ENCODE data around the gene PLEKHO1. TPM values are rescaled to one million over a fixed set of nuclear protein-coding genes. Genes with fewer than 3 reads are reported as not detected.

The PLEKHO1 gene, protein sequence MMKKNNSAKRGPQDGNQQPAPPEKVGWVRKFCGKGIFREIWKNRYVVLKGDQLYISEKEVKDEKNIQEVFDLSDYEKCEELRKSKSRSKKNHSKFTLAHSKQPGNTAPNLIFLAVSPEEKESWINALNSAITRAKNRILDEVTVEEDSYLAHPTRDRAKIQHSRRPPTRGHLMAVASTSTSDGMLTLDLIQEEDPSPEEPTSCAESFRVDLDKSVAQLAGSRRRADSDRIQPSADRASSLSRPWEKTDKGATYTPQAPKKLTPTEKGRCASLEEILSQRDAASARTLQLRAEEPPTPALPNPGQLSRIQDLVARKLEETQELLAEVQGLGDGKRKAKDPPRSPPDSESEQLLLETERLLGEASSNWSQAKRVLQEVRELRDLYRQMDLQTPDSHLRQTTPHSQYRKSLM
- total RNA-seq, result 100 to 1,000 TPM in 3 of 5 donors, 10 to 100 TPM in 2; 68.9 to 183 (median 154) TPM
- 71.1 TPM for total RNA-seq (2013)
- 26.3 to 276 (median 78.2) reads per million in 29 experiments for total RNA-seq

DNA sequence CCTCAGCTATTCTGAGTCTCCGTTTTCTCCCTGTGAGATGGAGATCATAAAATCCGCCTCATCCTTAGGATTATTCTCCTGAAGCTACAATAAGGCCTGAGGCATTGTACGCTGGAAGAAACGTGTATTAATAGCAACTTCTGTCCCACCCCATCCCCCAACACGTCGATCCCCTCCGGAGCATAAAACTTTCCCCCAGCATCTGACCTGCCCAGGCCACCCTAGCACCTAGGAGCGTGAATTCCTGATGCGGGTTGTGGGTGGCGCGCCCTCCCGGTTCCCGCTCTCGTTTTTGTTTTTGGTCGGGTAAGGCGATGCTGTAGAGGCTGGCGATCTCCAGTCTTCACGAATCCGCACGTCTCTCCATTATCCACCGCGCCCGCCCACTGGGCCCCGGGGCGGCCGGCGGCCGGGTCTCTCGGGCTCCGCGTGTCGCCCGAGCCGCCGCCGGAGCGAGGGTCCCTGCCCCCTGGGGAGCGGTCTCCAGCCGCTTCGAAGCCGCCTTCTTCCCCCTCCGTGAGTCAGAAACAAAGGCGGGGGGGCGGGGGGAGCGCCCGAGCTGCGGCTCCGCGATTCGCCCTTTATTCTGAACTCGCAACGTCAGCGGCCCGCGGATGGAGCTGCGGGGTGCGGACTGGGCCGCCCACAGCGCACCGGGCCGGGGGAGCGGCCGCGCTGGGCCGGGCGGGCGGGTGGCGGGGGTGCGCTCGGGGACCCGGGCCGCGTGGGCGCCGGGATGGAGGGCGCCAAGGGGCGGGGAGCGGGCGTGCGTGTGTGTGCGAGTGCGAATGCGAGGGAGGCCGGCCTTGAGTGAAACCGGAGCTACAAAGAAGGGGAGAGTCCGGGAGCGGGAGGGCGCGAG is at the start of gene PLEKHO1:
PLEKHO1 (plus strand) TSS at position 646 of the 862 bp plus-strand sequence. CDS start 342 bp downstream, outside the sequence.
- peaks cover 17 to 51% of the 10 kb centered on the region in 2 experiments for H3K4me1 ChIP-seq (ENCODE audit: control insufficient read depth in 1 of 2, extremely low read depth in 1 of 2, insufficient read depth in 2 of 2, low read length in 2 of 2)
- ChIA-PET CTCF (interaction anchor here in 1 of 2 donors (0.6 to 1.3 kb wide), 5 partner anchors 12 to 82 kb away, joined by 3 to 6 read pairs (median 3); no protein-coding TSS in a partner anchor), POLR2A (interaction anchor here (0.6 to 1.0 kb wide), 3 partner anchors 37 to 660 kb away, joined by 3 to 4 read pairs (median 3); no protein-coding TSS in a partner anchor)
- Mint-ChIP-seq H3K27me3 (no peaks in the 10 kb centered on the region), H3K36me3 (peaks cover 29% of the 10 kb centered on the region), H3K9me3 (no peaks in the 10 kb centered on the region), H3K4me1 (peaks cover 70 to 74% (median 71%) of the 10 kb centered on the region in 3 donors), H3K4me3 (peak within 1 kb of the TSS; percentile 91 to 98 (median 95)), H3K27ac (peak within 1 kb of the TSS; percentile 98 to 99)
- peak; percentile 59 to 88 (median 74) for DNase-seq
- no peaks in the 10 kb centered on the region for H3K27me3 ChIP-seq (replicated peaks in 1 of 2; ENCODE audit: control insufficient read depth in 2 of 2, extremely low read depth in 1 of 2, insufficient read depth in 2 of 2, low read length in 1 of 2)
- peak within 1 kb of the TSS; percentile 88 for H3K27ac ChIP-seq (ENCODE audit: low read length)
- no peaks in the 10 kb centered on the region for H3K9me3 ChIP-seq
- peaks cover 0 to 22% of the 10 kb centered on the region in 2 donors for H3K36me3 ChIP-seq (ENCODE audit: control insufficient read depth in 2 of 2, extremely low read depth in 1 of 2, insufficient read depth in 1 of 2, low read length in 1 of 2)
- H3K4me3 ChIP-seq (ENCODE audit: control insufficient read depth in 1 of 2, extremely low read depth in 1 of 2, low read length in 1 of 2), result peak within 1 kb of the TSS; percentile 87 to 93
- under 1% methylated on average over 68 of the region's 89 CpGs for WGBS (ENCODE audit: insufficient coverage)
- ATAC-seq (replicated peaks in 1 of 4), result peak; percentile 73 to 76 (median 75)

DNA sequence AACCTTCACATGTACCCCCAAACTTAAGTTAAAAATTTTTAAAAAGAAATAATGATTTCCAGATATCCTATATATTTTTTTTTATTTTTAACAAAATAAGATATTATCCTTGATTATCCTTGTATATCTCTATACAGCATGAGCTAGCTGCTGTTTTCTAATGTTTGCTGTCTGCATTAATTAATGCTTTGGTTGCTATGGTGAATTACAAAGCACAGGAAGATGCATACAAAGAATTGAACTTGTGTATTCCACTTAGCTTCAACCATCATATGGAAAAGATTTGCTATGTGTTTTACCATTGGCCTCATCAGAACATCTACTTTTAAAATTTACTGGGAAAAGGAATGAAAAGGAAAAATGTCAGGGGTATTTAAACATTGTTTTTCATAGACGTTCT is 46.7 kb upstream of the PLEKHO1 start:
- no peaks in the 10 kb centered on the region for H3K36me3 ChIP-seq (ENCODE audit: control insufficient read depth in 2 of 2, extremely low read depth in 1 of 2, insufficient read depth in 1 of 2, low read length in 1 of 2)
- DNase-seq (peak in 1 of 35 experiments; percentile 29), ATAC-seq (replicated peaks in 1 of 4) (no peak)
- H3K27ac ChIP-seq (ENCODE audit: low read length), result no peak overlapping the region
- H3K4me1 Mint-ChIP-seq, result peaks cover 57 to 66% (median 58%) of the 10 kb centered on the region in 3 donors
- peaks cover 19 to 39% of the 10 kb centered on the region in 2 experiments for H3K4me1 ChIP-seq (ENCODE audit: control insufficient read depth in 1 of 2, extremely low read depth in 1 of 2, insufficient read depth in 2 of 2, low read length in 2 of 2)
- H3K4me3 ChIP-seq (ENCODE audit: control insufficient read depth in 1 of 2, extremely low read depth in 1 of 2, low read length in 1 of 2), result no peak overlapping the region
- no CpG with 5 or more reads among the region's 1 CpG for WGBS (ENCODE audit: insufficient coverage)
- ChIA-PET CTCF (interaction anchor here in 1 of 2 donors (0.6 to 1.2 kb wide), 7 partner anchors 10 to 261 kb away, joined by 3 to 4 read pairs (median 3); partner anchors contain the start of gene RPRD2), POLR2A (interaction anchor here (0.5 to 0.7 kb wide), 4 partner anchors 8 to 216 kb away, joined by 3 to 11 read pairs (median 3); a partner anchor contains a TSS)
- no peak overlapping the region for H3K4me3 Mint-ChIP-seq
- H3K36me3 Mint-ChIP-seq, result peaks cover 13% of the 10 kb centered on the region
- H3K27me3 Mint-ChIP-seq, result no peaks in the 10 kb centered on the region
- no peaks in the 10 kb centered on the region for H3K9me3 Mint-ChIP-seq
- peak overlapping the region; percentile 64 to 69 for H3K27ac Mint-ChIP-seq
- H3K27me3 ChIP-seq (replicated peaks in 1 of 2; ENCODE audit: control insufficient read depth in 2 of 2, extremely low read depth in 1 of 2, insufficient read depth in 2 of 2, low read length in 1 of 2), result no peaks in the 10 kb centered on the region
- no peaks in the 10 kb centered on the region for H3K9me3 ChIP-seq

DNA sequence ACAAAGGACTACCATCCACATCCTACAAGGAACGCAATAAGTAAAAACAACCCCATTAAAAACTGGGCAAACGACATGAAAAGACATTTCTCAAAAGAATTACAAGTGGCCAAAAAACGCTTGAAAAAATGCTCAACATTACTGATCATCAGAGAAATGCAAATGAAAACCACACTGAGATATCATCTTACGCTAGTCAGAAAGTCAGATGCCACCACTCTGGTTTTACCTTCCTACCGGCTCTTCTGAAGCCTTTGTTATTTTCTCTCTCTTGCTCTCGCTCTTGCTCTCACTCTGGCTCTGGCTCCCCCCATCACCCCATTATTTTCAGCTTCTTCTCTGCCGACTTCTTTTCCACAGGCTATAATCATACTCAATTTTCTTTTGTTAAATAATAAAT is 43.4 kb upstream of the PLEKHO1 start:
- Mint-ChIP-seq H3K27me3 (no peaks in the 10 kb centered on the region), H3K27ac (peak overlapping the region; percentile 98), H3K4me3 (peak overlapping the region; percentile 58 to 67 (median 62)), H3K4me1 (peaks cover 85 to 91% (median 86%) of the 10 kb centered on the region in 3 donors), H3K36me3 (peaks cover 5% of the 10 kb centered on the region), H3K9me3 (no peaks in the 10 kb centered on the region)
- DNase-seq (peak in 27 of 35 experiments; percentile 2 to 69 (median 13)), ATAC-seq (replicated peaks in 1 of 4) (peak; percentile 80 to 84 (median 82))
- H3K4me3 ChIP-seq (ENCODE audit: control insufficient read depth in 1 of 2, extremely low read depth in 1 of 2, low read length in 1 of 2), result peak overlapping the region in 1 of 2 donors; percentile 8
- H3K27ac ChIP-seq (ENCODE audit: low read length), result peak overlapping the region; percentile 71
- H3K9me3 ChIP-seq, result no peaks in the 10 kb centered on the region
- ChIA-PET POLR2A (interaction anchor here in 1 of 2 donors (0.7 kb wide), 1 partner anchor 44 kb away, joined by 3 read pairs; no protein-coding TSS in a partner anchor), CTCF (no interaction called here)
- no peaks in the 10 kb centered on the region for H3K36me3 ChIP-seq (ENCODE audit: control insufficient read depth in 2 of 2, extremely low read depth in 1 of 2, insufficient read depth in 1 of 2, low read length in 1 of 2)
- H3K4me1 ChIP-seq (ENCODE audit: control insufficient read depth in 1 of 2, extremely low read depth in 1 of 2, insufficient read depth in 2 of 2, low read length in 2 of 2), result peaks cover 29 to 72% of the 10 kb centered on the region in 2 experiments
- WGBS (ENCODE audit: insufficient coverage), result 16% methylated on average over 5 of the region's 7 CpGs
- H3K27me3 ChIP-seq (replicated peaks in 1 of 2; ENCODE audit: control insufficient read depth in 2 of 2, extremely low read depth in 1 of 2, insufficient read depth in 2 of 2, low read length in 1 of 2), result no peaks in the 10 kb centered on the region

DNA sequence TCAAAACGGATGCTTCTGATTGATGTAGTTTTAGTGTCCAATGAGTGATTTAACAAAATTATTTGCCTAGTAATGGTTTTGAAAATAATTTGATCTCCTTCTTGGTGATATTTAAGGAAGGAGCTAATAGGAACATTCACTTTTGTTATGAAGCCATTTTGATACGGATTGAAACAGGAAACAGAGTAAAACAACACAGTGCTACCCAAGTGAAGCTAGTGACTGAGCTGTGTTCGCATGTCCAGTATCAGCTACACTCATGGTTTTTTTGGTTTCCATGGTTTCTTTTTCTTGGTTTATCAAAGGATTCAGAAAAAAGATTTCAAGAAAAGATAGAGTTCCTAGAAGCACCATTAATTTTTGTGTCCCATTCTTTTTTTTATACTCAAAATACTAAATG is 40.1 kb upstream of the PLEKHO1 start:
- H3K36me3 ChIP-seq (ENCODE audit: control insufficient read depth in 2 of 2, extremely low read depth in 1 of 2, insufficient read depth in 1 of 2, low read length in 1 of 2), result no peaks in the 10 kb centered on the region
- peaks cover 76 to 81% (median 79%) of the 10 kb centered on the region in 3 donors for H3K4me1 Mint-ChIP-seq
- peak overlapping the region; percentile 73 to 82 (median 74) for H3K4me3 Mint-ChIP-seq
- H3K27ac ChIP-seq (ENCODE audit: low read length), result peak overlapping the region; percentile 74
- H3K27ac Mint-ChIP-seq, result peak overlapping the region; percentile 94 to 95
- H3K4me1 ChIP-seq (ENCODE audit: control insufficient read depth in 1 of 2, extremely low read depth in 1 of 2, insufficient read depth in 2 of 2, low read length in 2 of 2), result peaks cover 30 to 62% of the 10 kb centered on the region in 2 experiments
- no peaks in the 10 kb centered on the region for H3K9me3 Mint-ChIP-seq
- ChIA-PET POLR2A (interaction anchor here (0.8 to 0.9 kb wide), 2 partner anchors 18 to 51 kb away, joined by 6 to 9 read pairs; no protein-coding TSS in a partner anchor), CTCF (interaction anchor here (0.7 to 1.3 kb wide), 6 partner anchors 17 to 78 kb away, joined by 3 to 5 read pairs (median 4); partner anchors contain the start of gene PLEKHO1 (in 1 of the 2))
- ATAC-seq (replicated peaks in 1 of 4) (peak; percentile 50 to 66 (median 56)), DNase-seq (peak in 1 of 35 experiments; percentile 57)
- no peaks in the 10 kb centered on the region for H3K27me3 ChIP-seq (replicated peaks in 1 of 2; ENCODE audit: control insufficient read depth in 2 of 2, extremely low read depth in 1 of 2, insufficient read depth in 2 of 2, low read length in 1 of 2)
- H3K27me3 Mint-ChIP-seq, result no peaks in the 10 kb centered on the region
- H3K9me3 ChIP-seq, result no peaks in the 10 kb centered on the region
- 20% methylated on average over 1 of the region's 3 CpGs for WGBS (ENCODE audit: insufficient coverage)
- H3K4me3 ChIP-seq (ENCODE audit: control insufficient read depth in 1 of 2, extremely low read depth in 1 of 2, low read length in 1 of 2), result peak overlapping the region; percentile 0 to 39
- peaks cover 19% of the 10 kb centered on the region for H3K36me3 Mint-ChIP-seq

DNA sequence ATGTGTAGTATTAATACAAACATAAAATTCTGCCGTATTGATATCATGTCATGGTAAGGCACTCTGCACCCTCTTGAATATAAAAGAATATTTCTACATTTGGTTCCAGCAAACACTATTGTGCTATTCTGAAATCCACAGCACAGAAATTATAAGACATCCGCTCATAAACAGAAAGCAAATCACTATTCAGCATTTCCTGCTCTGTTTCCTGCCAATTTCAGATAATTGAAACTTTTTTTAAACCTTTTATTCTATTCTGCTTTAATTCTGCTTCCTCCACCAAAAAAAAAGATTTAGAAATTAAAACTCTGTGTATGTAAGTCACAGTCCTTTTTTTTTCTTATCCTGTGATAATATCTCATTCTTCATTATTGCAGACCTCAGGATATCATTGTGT is 39.6 kb upstream of the PLEKHO1 start:
- CTCF ChIA-PET, result interaction anchor here (0.6 to 1.3 kb wide), 6 partner anchors 31 to 77 kb away, joined by 3 to 4 read pairs (median 3); partner anchors contain the start of gene PLEKHO1 (in 1 of the 2)
- Histone ChIP-seq H3K36me3 (ENCODE audit: control insufficient read depth in 2 of 2, extremely low read depth in 1 of 2, insufficient read depth in 1 of 2, low read length in 1 of 2) (no peaks in the 10 kb centered on the region), H3K4me3 (ENCODE audit: control insufficient read depth in 1 of 2, extremely low read depth in 1 of 2, low read length in 1 of 2) (peak overlapping the region; percentile 0 to 39), H3K27ac (ENCODE audit: low read length) (peak overlapping the region; percentile 74), H3K9me3 (no peaks in the 10 kb centered on the region), H3K27me3 (replicated peaks in 1 of 2; ENCODE audit: control insufficient read depth in 2 of 2, extremely low read depth in 1 of 2, insufficient read depth in 2 of 2, low read length in 1 of 2) (no peaks in the 10 kb centered on the region), H3K4me1 (ENCODE audit: control insufficient read depth in 1 of 2, extremely low read depth in 1 of 2, insufficient read depth in 2 of 2, low read length in 2 of 2) (peaks cover 28 to 58% of the 10 kb centered on the region in 2 experiments)
- Mint-ChIP-seq H3K4me1 (peaks cover 73 to 79% (median 73%) of the 10 kb centered on the region in 3 donors), H3K36me3 (peaks cover 19% of the 10 kb centered on the region), H3K27ac (peak overlapping the region; percentile 94 to 95), H3K4me3 (peak overlapping the region; percentile 73 to 82 (median 74)), H3K9me3 (peaks cover 2 to 3% (median 3%) of the 10 kb centered on the region in 3 donors), H3K27me3 (no peaks in the 10 kb centered on the region)
- WGBS (ENCODE audit: insufficient coverage), result no CpG with 5 or more reads among the region's 2 CpGs
- ATAC-seq (replicated peaks in 1 of 4) (peak; percentile 46 to 58 (median 52)), DNase-seq (peak in 1 of 35 experiments; percentile 41)
- POLR2A ChIA-PET, result interaction anchor here (0.6 to 0.9 kb wide), 3 partner anchors 18 to 179 kb away, joined by 6 to 9 read pairs (median 6); no protein-coding TSS in a partner anchor

All from T-cell (primary cell).